Muscle layer of duodenum (tissue), 2 donors: Measurements from ENCODE around the gene ULBP1.
"Not testable (repeated sequence)": the region's sequence is repeated elsewhere in the genome, so short reads cannot be mapped to it uniquely, and the experiment has no call there.

Source experiments
- H3K27ac ChIP-seq: one replicate; pipeline ENCODE4 v1.7.0; 2013; ENCODE audit warnings: mild to moderate bottlenecking, low read length
- H3K27me3 ChIP-seq: one replicate; pipeline ENCODE4 v1.7.0; 2013; ENCODE audit warnings: low read depth, mild to moderate bottlenecking, control low read depth, low read length
- H3K36me3 ChIP-seq, 2 donors: one replicate each; pipeline ENCODE4 v1.7.0; 2013; ENCODE audit warnings: low read length in 2 of 2, control low read depth in 1 of 2, mild to moderate bottlenecking in 1 of 2; ENCODE audit not compliant: insufficient read depth in 2 of 2, control insufficient read depth in 1 of 2
- H3K4me1 ChIP-seq, 2 donors: one replicate each; pipeline ENCODE4 v1.7.0; 2013; ENCODE audit warnings: low read length in 2 of 2, mild to moderate bottlenecking in 2 of 2, control low read depth in 1 of 2, moderate library complexity in 1 of 2; ENCODE audit not compliant: insufficient read depth in 2 of 2, control insufficient read depth in 1 of 2
- H3K4me3 ChIP-seq, 2 donors: one replicate each; pipeline ENCODE4 v1.7.0; 2013; ENCODE audit warnings: low read length in 2 of 2, low read depth in 1 of 2, mild to moderate bottlenecking in 1 of 2
- H3K9me3 ChIP-seq, 2 donors: one replicate each; pipeline ENCODE4 v1.7.0; 2013; ENCODE audit warnings: low read length in 2 of 2, control low read depth in 1 of 2, mild to moderate bottlenecking in 1 of 2; ENCODE audit not compliant: control insufficient read depth in 1 of 2
- donor health status: healthy.

The ULBP1 gene

GRCh38 chr6:149963462-149964307, at the start of gene ULBP1:
Gene ULBP1, plus strand, starts transcription at chr6:149963943. Its CDS starts 107 bp downstream, at chr6:149964050.
- H3K9me3 ChIP-seq = no peaks in the 10 kb centered on the region
- no peak within 1 kb of the TSS for H3K27ac ChIP-seq
- no peaks in the 10 kb centered on the region for H3K36me3 ChIP-seq
- peaks cover 52% of the 10 kb centered on the region for H3K27me3 ChIP-seq
- H3K4me3 ChIP-seq = peak within 1 kb of the TSS; percentile 50 to 61
- peaks cover 0 to 23% of the 10 kb centered on the region in 2 donors for H3K4me1 ChIP-seq

- H3K4me3 ChIP-seq = no peak overlapping the region
- H3K36me3 ChIP-seq = no peaks in the 10 kb centered on the region
- H3K9me3 ChIP-seq = no peaks in the 10 kb centered on the region
- H3K27ac ChIP-seq = no peak overlapping the region
- no peaks in the 10 kb centered on the region for H3K27me3 ChIP-seq
- no peaks in the 10 kb centered on the region for H3K4me1 ChIP-seq
These were observed 47.5 kb upstream of the ULBP1 start for GRCh38 chr6:149915970-149916865.

GRCh38 chr6:149917679-149918078, 46.1 kb upstream of the ULBP1 start:
- H3K36me3 ChIP-seq = no peaks in the 10 kb centered on the region
- H3K9me3 ChIP-seq = no peaks in the 10 kb centered on the region
- no peaks in the 10 kb centered on the region for H3K27me3 ChIP-seq
- no peak overlapping the region for H3K27ac ChIP-seq
- no peaks in the 10 kb centered on the region for H3K4me1 ChIP-seq
- no peak overlapping the region for H3K4me3 ChIP-seq

- H3K4me3 ChIP-seq = no peak overlapping the region
These were observed 45.4 kb upstream of the ULBP1 start for GRCh38 chr6:149918151-149918905.

GRCh38 chr6:149919126-149919833, 44.5 kb upstream of the ULBP1 start:
- H3K4me3 ChIP-seq, H3K4me1 ChIP-seq, H3K27me3 ChIP-seq, H3K27ac ChIP-seq, H3K36me3 ChIP-seq, H3K9me3 ChIP-seq: not testable (repeated sequence)

More at GRCh38 chr6:149918151-149918905, 45.4 kb upstream of the ULBP1 start:
- Histone ChIP-seq H3K36me3 (no peaks in the 10 kb centered on the region), H3K27me3 (no peaks in the 10 kb centered on the region), H3K4me1 (peaks cover 0 to 2% of the 10 kb centered on the region in 2 donors), H3K9me3 (no peaks in the 10 kb centered on the region), H3K27ac (no peak overlapping the region)

GRCh38 chr6:149919834-149920225, 43.9 kb upstream of the ULBP1 start:
- Histone ChIP-seq H3K36me3 (no peaks in the 10 kb centered on the region), H3K27me3 (no peaks in the 10 kb centered on the region), H3K9me3 (no peaks in the 10 kb centered on the region), H3K4me3 (no peak overlapping the region), H3K4me1 (peaks cover 0 to 5% of the 10 kb centered on the region in 2 donors), H3K27ac (no peak overlapping the region)

- Histone ChIP-seq H3K4me3 (no peak overlapping the region), H3K27me3 (no peaks in the 10 kb centered on the region), H3K36me3 (no peaks in the 10 kb centered on the region), H3K9me3 (no peaks in the 10 kb centered on the region), H3K27ac (no peak overlapping the region), H3K4me1 (peaks cover 0 to 16% of the 10 kb centered on the region in 2 donors)
These were observed 42.4 kb upstream of the ULBP1 start for GRCh38 chr6:149921361-149921760.

GRCh38 chr6:149922091-149922490, 41.7 kb upstream of the ULBP1 start:
- H3K4me3 ChIP-seq = peak overlapping the region in 1 of 2 donors; percentile 70

GRCh38 chr6:149922642-149923326, 41.0 kb upstream of the ULBP1 start, which contains the start of gene RAET1G:
Gene RAET1G, minus strand, starts transcription at chr6:149923121. Its CDS starts 111 bp downstream, at chr6:149923010.
- Histone ChIP-seq H3K36me3 (no peaks in the 10 kb centered on the region), H3K9me3 (no peaks in the 10 kb centered on the region), H3K27ac (no peak within 1 kb of the TSS), H3K4me1 (peaks cover 0 to 16% of the 10 kb centered on the region in 2 donors), H3K27me3 (no peaks in the 10 kb centered on the region), H3K4me3 (peak within 1 kb of the TSS; percentile 70 to 72)

More at GRCh38 chr6:149922091-149922490, 41.7 kb upstream of the ULBP1 start:
- H3K27ac ChIP-seq, H3K27me3 ChIP-seq, H3K9me3 ChIP-seq, H3K36me3 ChIP-seq: not testable (repeated sequence)
- H3K4me1 ChIP-seq = peaks cover 0 to 16% of the 10 kb centered on the region in 2 donors
